ENCODE data around the gene DTD1.

The DTD1 gene

GRCh38 chr20:18587665-18588573, at the start of gene DTD1:
Gene DTD1 (plus strand): TSS chr20:18588054. CDS start chr20:18588073, 19 bp downstream.
- DNase-seq = peak; percentile 40

DNA sequence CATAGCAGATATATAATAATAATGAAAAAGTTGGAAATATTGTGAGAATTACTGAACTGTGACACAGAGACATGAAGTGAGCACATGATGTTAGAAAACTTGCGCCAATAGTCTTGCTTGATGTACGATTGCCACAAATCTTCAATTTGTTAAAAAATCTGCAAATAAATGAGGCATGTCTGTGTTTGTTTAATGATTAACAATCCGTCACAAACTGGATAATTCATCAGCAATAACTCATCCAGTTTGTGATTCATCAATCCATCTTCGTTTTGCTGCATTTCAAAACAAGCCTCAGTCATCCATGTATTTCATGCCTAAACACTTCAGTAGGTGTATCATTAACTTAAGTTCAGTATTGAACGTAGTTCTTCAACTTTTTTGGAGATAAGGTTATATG, 46.1 kb upstream of the DTD1 start:
- no peak for DNase-seq

GRCh38 chr20:18543216-18543615, 44.6 kb upstream of the DTD1 start:
- DNase-seq = no peak

DNA sequence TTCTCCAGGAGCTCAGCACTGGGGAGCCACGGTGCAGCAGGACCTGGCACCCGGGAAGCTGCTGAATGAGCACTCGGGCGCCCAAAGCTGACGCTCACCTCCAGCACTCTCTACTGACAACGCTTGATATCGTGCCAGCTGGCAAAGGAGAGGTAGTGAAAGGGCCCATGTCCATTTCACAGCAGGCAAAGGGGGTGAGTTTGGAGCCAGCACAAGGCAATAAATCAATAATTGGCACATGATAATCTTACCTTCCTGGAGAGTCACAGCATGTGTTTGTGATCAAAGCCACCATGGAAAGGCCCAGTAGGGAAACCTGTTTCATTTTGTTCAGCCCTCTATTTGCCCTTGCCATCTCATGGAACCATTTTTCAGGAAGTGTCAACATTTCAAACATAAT, 43.9 kb upstream of the DTD1 start:
- peak; percentile 94 for DNase-seq

- no peak for DNase-seq
These were observed 42.3 kb upstream of the DTD1 start for GRCh38 chr20:18545566-18545965.

- no peak for DNase-seq
These were observed 39.4 kb upstream of the DTD1 start for GRCh38 chr20:18548465-18548864.

- no peak for DNase-seq
These were observed 34.1 kb upstream of the DTD1 start for GRCh38 chr20:18553746-18554145.

DNA sequence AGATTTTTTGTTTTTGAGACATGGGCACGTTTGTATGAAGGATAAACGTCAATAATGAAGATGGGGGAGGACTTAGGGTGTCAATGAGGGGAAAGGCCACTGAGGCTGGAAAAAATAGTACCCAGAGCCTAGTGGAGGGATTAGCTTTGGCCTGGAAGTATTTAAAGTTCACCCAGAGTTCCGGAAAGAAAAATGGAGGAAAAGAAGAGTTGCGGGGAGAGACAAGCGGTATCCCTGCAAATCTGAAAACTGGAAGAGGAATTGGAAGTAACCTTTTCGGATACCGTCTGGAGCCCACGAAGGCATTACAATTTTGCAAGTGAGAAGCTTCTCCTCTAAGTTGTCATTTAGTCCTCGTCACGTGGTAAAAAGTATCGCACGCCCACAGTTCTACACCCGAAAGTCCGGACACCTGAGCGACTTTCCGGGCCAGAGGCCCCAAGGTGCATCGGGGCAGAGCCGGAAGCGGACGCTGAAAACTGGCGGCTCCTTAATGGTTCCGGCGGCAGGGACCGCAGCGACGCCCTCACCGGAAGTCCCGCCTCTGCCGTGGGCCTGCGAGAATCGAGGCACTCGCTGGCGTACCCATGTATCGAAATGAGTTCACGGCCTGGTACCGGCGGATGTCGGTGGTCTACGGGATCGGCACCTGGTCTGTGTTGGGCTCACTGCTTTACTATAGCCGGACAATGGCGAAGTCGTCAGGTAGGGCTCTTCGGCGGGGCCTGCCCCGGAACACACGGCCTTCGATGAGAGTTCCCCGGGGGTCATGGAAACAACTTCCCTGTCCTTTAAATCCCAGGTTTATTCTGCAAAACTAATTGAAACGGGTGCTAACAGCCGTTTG, 20.7 kb upstream of the DTD1 start, which contains the start of gene SMIM26:
Gene SMIM26, plus strand, starts transcription at position 541 of the 847 bp plus-strand sequence. Its CDS starts 47 bp downstream, at position 588.
- DNase-seq = peak; percentile 77

DNA sequence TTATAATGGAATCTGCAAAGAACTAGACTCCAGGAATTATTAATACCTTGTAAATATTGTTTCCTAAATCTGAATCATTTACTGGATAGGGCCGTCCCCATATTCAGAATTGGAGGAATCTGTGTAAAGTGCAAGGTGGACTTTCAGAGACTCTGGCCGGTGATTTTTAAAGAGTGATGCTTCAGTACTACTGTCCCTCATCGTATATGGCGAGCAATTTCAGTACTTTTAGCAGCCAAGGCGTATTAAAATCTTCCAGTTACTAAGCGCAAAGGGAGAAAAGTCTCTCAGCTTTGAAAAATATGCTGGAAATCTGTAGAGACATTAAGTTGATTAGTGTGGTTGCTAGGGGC, 20.1 kb upstream of the DTD1 start:
- DNase-seq = no peak

DNA sequence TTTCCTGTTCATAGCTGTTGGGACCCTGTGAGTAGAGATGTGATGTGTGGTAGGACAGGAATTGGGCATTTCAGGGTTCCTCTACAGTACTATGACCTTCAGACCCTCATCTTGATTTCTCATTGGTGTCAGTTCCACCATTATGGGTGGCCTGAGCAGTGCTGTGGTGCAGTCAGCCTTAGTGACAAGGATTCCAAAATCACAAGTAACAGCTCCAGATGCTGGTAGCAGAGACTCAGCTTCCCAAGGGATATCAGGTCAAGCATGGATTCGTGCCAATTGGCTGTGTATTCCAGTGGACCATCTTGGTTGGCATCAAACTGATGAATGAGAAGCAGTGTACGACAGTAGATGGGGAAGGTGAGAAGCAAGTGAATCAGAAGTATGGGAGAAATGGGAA, 16.8 kb upstream of the DTD1 start:
- no peak for DNase-seq

GRCh38 chr20:18571578-18571977, 16.3 kb upstream of the DTD1 start:
- no peak for DNase-seq

GRCh38 chr20:18577942-18578341, 9.9 kb upstream of the DTD1 start:
- DNase-seq = no peak

GRCh38 chr20:18578581-18578980, 9.3 kb upstream of the DTD1 start:
- no peak for DNase-seq

DNA sequence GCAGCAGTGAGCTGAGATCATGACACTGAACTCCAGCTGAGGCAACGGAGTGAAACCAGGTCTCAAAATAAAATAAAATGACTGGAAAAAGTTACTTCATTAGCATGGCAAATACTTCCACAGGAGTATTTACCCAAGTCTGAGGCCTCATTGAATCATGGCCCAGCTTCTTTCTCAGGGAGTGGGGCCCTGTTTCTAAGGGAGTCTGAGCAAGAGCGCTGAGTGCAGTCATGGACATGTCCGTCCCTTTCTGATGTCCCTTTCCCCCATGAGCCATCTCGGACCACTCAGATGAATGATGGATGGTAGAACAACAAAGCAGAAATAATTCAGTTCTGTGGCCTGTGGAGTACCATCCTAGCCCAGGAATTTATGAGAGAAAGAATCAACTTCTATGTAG, 7.8 kb upstream of the DTD1 start:
- no peak for DNase-seq

- DNase-seq = no peak
These were observed 2.7 kb upstream of the DTD1 start for GRCh38 chr20:18585134-18585533.

DNA sequence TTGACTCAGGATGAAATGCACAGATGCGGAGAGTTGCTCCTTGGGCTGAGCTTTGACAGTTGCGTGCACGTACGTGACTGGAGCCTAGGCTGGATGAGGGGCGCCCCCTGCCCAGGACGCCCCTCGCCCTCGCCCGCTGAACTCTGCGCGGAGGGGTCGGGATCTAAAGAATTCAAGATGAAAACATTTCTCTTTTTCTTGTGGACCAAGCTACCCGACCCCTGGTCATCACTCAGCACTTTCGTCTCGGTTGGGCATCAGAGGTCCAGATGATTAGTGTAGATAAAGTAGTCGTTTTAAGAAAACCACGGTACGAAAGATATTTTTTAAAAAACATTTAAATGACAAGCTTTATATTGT, 700 bp downstream of the DTD1 start:
- no peak for DNase-seq

- no peak for DNase-seq
These were observed 2.3 kb downstream of the DTD1 start for GRCh38 chr20:18589941-18590674.

DNA sequence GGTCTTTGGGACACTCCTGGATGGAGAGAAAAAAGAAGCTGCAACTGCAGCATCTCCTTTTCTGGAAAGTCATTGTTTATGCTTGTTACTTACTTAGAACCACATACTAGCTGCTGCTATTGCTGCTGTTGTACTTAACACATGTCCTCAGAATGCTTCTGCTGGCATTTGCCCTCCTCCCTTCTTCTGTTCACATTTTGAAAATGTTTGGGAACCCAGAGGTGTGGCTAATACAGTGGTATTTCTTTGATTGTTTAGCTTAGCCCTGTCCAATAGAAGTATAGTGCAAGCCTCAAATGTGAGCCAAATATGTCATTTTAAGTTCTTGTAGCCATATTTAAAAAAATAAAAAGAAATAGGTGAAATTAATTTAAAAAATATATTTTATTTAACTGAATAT, 8.4 kb downstream of the DTD1 start:
- DNase-seq = no peak

- DNase-seq = no peak
These were observed 21.9 kb downstream of the DTD1 start for GRCh38 chr20:18609741-18610140.

DNA sequence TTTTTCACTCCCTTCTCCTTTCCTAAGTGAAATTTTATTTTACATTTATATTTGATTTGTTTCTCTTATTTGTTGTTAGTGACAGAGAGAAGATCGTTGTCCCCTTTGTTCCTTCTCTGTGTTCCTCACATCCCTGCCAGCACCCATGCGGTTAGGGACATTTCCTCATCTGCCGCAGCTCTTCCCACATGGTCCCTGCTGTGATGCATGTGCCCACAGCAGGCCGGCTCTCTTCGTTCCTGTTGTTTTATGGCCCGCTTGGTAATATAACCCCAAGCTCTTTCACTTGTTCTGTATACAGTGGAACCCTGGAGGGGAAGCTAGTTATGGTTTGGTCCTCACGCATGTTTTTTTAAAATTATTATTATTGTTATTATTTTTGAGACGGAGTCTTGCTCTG, 23.6 kb downstream of the DTD1 start:
- DNase-seq = peak; percentile 28

- DNase-seq = no peak
These were observed 25.7 kb downstream of the DTD1 start for GRCh38 chr20:18613553-18613952.

- DNase-seq = no peak
These were observed 26.4 kb downstream of the DTD1 start for GRCh38 chr20:18614244-18614643.

- DNase-seq = no peak
These were observed 27.3 kb downstream of the DTD1 start for GRCh38 chr20:18615020-18615650.

All from NCI-H2081 treated with DMSO at 0.1 percent for 48 hours (cell line).